COLO668 (cell line): ENCODE measurements around the gene RIC8A.
"Not testable (repeated sequence)": the region's sequence is repeated elsewhere in the genome, so short reads cannot be mapped to it uniquely, and the experiment has no call there.

Source experiments
- DNase-seq: peaks from one replicate; lab custom pipeline; 2025; ENCODE audit not compliant: unreplicated experiment; lab: John Stamatoyannopoulos, UW

The RIC8A gene

GRCh38 chr11:207208-207862 is at the start of gene RIC8A, which contains the start of gene BET1L:
Gene RIC8A, plus strand, starts transcription at chr11:207708. Its CDS starts 1,147 bp downstream, at chr11:208855.
Gene BET1L, minus strand, starts transcription at chr11:207399. Its CDS starts 78 bp downstream, at chr11:207321.
- peak; percentile 82 for DNase-seq

GRCh38 chr11:180242-180641 is 27.3 kb upstream of the RIC8A start:
- DNase-seq = not testable (repeated sequence)

- DNase-seq = not testable (repeated sequence)
These were observed 18.2 kb upstream of the RIC8A start for GRCh38 chr11:189200-189783.

- DNase-seq = not testable (repeated sequence)
These were observed 17.6 kb upstream of the RIC8A start for GRCh38 chr11:189843-190311.

- DNase-seq = not testable (repeated sequence)
These were observed 17.0 kb upstream of the RIC8A start for GRCh38 chr11:190546-190945.

GRCh38 chr11:191490-192478 is 15.7 kb upstream of the RIC8A start:
- DNase-seq = not testable (repeated sequence)

GRCh38 chr11:192674-193128 is 14.8 kb upstream of the RIC8A start, which contains the start of gene SCGB1C1:
Gene SCGB1C1, plus strand, starts transcription at chr11:193078. Its CDS starts 22 bp downstream, at chr11:193100.
- not testable (repeated sequence) for DNase-seq

GRCh38 chr11:193481-193880 is 14.0 kb upstream of the RIC8A start:
- not testable (repeated sequence) for DNase-seq

- no peak for DNase-seq
These were observed 10.4 kb upstream of the RIC8A start for GRCh38 chr11:196786-197731.

GRCh38 chr11:197741-198235 is 9.7 kb upstream of the RIC8A start:
- no peak for DNase-seq

GRCh38 chr11:198236-198806 is 9.2 kb upstream of the RIC8A start:
- no peak for DNase-seq

GRCh38 chr11:199004-199581 is 8.4 kb upstream of the RIC8A start:
- DNase-seq = no peak

- no peak for DNase-seq
These were observed 7.7 kb upstream of the RIC8A start for GRCh38 chr11:199782-200181.

- no peak for DNase-seq
These were observed 7.1 kb upstream of the RIC8A start for GRCh38 chr11:200224-201003.

GRCh38 chr11:201966-202365 is 5.5 kb upstream of the RIC8A start:
- no peak for DNase-seq

- DNase-seq = no peak
These were observed 5.0 kb upstream of the RIC8A start for GRCh38 chr11:202490-202889.

GRCh38 chr11:203056-203944 is 4.2 kb upstream of the RIC8A start:
- no peak for DNase-seq
